RPMI8226 (cell line): ENCODE data around the gene FAM227B.
"Not testable (repeated sequence)": the region's sequence is repeated elsewhere in the genome, so short reads cannot be mapped to it uniquely, and the experiment has no call there.

Source experiments
- DNase-seq: peaks from one replicate; pipeline ENCODE4 v3.0.0-alpha.2; 2015

Gene FAM227B

GRCh38 chr15:49620658-49621368 lies at the start of gene FAM227B, which contains the start of gene DTWD1:
TSS of gene FAM227B (minus strand) at chr15:49620818. CDS start at chr15:49615171, 5,647 bp downstream.
TSS of gene DTWD1 (plus strand) at chr15:49621048. CDS start at chr15:49625168, 4,120 bp downstream.
- DNase-seq: peak; percentile 100

DNA sequence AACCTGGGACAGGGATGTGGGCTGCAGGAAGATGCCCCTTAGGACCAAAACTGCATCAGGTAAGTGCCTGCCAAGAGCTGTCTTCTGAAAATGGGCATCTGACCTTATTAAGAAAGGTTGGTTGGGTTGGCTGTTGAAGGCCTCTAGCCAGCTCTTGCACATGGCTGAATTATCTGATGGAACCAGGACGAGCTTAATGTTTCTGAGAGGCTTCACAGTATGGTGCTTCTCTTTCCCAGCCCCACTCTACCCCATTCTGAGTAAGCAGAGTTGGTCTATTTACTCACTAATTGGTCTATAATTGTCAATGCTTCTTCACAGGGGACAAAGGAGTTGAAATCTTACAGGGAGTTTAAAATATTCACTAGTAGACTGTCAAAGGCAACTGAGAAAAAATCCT lies 48.7 kb upstream of the FAM227B start:
- no peak for DNase-seq

GRCh38 chr15:49666486-49666885 lies 45.9 kb upstream of the FAM227B start:
- DNase-seq: not testable (repeated sequence)

- DNase-seq: no peak
Observed at GRCh38 chr15:49664716-49665115, 44.1 kb upstream of the FAM227B start.

- DNase-seq: no peak
Observed at GRCh38 chr15:49656734-49657133, 36.1 kb upstream of the FAM227B start.

DNA sequence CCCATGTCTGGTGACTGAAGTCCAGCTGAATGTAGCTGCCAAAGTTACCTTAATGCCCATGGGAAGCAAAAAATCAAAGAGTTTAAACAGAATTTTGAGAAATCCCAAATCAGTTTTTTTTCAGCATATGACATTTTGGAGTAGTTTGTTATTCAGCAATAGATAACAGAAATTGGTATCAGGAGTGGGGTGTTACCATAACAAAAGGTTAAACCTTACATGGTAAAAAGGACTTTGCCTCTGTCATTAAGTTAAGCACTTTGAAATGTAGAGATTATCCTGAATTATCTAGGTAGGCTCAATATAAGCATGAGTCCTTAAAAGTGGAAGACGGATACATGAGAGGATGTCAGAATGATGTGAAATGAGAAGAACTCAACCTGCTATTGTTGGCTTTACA lies 32.3 kb upstream of the FAM227B start:
- DNase-seq: no peak

- DNase-seq: no peak
Observed at GRCh38 chr15:49650676-49651075, 30.1 kb upstream of the FAM227B start.

GRCh38 chr15:49649987-49650386 lies 29.4 kb upstream of the FAM227B start:
- DNase-seq: no peak

DNA sequence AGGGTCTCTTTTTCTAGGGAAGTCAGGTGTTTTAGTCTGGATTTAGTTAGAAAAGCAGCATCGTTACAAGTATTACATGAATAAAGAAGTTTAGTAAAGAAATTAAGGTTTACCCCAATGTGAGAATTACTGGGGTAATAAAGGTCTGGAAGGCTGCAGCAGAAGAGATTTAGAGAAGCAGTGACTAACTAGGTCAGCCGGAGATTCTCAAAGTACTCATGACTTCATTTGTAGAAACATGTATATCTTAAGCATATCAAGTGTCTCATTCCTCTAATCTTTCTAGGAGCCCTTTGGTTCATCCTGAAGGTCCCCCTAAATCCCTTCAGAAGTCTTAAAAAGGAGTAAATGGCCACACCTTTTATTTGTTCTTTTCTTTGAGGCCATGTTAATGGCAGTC lies 26.3 kb upstream of the FAM227B start:
- DNase-seq: no peak

- peak; percentile 23 for DNase-seq
Observed at GRCh38 chr15:49645941-49646340, 25.3 kb upstream of the FAM227B start.

GRCh38 chr15:49645277-49645676 lies 24.7 kb upstream of the FAM227B start:
- no peak for DNase-seq

DNA sequence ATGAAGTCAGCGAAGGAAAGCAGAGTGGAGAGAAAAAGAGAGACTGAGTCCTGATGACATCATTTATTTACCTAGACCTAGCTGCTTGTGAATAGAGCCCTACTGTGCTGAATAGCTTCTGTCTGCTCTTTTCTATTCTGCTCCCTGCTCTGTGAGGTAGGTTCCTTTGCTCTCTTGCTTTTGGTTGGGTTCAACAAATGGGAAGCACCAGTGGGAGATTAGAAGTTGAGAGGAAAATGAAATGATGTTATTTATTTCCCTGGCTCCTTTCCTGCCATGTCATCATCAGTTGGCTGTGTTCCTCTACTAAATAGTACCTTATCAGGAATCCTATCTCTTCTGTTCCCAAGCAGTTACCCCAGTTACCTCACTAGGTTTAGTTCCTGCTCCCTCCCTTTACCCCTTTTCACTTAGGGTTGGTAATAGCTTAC lies 23.8 kb upstream of the FAM227B start:
- no peak for DNase-seq

DNA sequence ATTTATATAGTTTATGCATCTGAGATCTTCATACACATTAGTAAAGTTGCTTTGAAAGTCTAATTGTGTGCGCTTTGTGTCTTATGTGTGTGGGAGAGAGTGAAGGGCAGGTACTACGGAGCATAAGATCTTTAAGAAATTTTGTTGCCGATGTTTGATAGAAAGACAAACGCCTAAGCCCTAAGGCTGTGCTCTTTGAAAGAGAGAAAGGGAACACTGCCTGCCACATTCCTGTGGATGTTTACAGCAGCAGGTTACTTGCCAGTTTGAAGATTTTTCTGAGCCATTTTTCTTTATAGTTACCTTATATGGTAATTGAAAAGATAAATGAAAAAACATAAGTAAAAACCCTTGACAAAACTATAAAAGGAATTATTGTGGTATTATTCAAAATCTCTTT lies 17.2 kb upstream of the FAM227B start:
- DNase-seq: no peak

GRCh38 chr15:49628379-49628778 lies 7.8 kb upstream of the FAM227B start:
- no peak for DNase-seq

GRCh38 chr15:49627407-49627877 lies 6.8 kb upstream of the FAM227B start:
- DNase-seq: no peak

DNA sequence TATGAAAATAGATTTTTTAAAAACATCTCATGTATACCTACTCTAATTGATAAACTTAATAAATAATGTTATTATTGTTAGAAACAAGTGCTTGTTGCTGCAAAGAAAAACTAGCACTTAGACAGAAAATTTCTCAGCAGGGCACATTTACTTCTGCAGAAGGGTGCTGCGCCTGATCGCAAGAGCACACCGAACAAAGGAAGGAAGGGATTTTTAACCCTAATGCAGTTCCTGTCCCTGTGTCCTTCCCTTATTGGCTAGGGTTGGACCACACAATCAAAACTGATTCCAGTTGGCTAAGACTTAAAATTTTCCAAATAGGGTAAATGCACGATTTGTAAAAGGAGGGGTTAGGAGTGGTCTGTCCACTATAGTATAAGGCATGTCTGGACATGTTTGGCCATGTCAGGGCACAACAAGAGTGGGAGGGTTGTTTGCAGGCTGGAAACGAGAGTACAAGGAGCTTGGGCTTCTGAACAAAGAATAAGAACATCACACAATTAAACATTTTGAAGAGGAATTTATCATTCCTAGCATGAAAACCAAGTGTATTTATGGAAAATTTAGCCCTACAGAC lies 4.9 kb upstream of the FAM227B start:
- no peak for DNase-seq

DNA sequence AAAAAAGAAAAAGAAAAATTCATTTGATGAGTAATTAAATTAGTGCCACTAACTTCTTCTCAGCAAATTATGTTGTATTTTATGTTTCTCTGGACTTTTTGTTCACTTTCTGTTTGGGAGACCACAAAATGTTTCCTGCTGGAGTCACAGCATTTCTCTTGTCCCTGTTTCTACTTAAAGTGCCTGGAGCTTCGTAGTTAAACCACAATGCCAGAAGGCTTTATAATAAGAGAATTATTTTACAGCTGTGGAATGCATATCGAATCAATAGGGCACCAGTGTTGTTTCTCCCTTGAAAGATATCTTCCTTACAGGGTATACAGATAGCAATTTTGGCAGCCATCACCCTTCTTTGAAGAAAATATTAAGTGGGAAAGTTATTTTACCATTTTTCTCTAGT lies 3.4 kb upstream of the FAM227B start:
- DNase-seq: no peak

DNA sequence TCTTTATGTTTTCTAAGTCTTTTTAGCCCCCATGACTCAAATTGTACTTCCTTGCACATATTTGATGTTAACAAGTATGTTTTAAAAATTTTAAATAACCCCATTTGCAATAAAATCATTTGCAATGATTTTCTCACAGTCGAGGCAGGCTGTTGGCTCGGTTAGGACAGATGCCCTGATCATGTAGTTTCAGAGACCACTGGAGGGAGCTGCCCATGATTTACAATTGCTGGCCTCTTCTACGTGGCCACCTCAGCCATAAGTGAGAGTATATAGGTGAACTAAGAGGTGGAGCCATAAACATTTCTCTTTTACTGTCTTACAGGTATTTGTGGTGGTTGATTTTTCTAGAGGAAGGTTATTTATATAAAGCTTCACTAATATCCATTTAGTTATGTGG lies 1.9 kb upstream of the FAM227B start:
- peak; percentile 24 for DNase-seq

DNA sequence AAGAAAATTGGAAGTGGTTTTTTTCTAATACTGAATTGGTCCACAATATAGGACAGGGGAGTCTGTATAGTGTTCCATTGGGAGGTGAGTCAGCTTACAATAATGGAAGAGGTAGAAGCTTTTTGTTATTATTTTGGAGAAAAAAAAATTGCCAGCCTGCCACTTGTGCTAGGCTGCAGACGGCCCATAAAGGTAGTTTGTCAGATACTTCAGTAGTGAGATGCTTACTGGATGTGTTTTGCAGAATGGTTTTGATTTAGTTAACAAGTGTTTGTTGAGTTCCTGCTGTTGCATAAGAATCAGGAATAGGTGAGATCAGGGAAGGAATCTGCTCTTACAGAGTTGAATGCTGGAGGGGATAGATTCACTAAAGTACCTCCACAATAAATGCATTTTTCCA lies 1.3 kb upstream of the FAM227B start:
- peak; percentile 12 for DNase-seq

- peak; percentile 60 for DNase-seq
Observed at GRCh38 chr15:49621401-49621811, 788 bp upstream of the FAM227B start.

DNA sequence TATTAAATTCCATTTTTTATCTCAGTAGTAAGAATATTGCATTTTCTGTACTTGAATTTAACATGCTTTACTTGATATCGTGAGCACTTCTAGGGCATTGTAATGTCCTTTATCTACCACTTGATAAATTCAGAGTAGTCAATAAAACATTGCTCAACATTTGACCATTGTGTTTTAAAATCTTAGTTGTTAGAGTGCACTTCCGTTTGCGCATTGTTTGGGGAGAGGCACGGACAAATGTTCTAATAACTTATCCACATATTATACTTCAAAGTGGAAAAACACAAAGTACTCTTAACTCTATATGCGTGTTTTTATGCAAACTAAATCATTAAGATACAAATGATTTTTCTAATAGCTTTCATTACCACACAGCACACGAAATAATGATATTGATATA lies 419 bp downstream of the FAM227B start:
- DNase-seq: peak; percentile 20

GRCh38 chr15:49619226-49619625 lies 1.4 kb downstream of the FAM227B start:
- DNase-seq: no peak

GRCh38 chr15:49612240-49612639 lies 8.4 kb downstream of the FAM227B start:
- DNase-seq: not testable (repeated sequence)

DNA sequence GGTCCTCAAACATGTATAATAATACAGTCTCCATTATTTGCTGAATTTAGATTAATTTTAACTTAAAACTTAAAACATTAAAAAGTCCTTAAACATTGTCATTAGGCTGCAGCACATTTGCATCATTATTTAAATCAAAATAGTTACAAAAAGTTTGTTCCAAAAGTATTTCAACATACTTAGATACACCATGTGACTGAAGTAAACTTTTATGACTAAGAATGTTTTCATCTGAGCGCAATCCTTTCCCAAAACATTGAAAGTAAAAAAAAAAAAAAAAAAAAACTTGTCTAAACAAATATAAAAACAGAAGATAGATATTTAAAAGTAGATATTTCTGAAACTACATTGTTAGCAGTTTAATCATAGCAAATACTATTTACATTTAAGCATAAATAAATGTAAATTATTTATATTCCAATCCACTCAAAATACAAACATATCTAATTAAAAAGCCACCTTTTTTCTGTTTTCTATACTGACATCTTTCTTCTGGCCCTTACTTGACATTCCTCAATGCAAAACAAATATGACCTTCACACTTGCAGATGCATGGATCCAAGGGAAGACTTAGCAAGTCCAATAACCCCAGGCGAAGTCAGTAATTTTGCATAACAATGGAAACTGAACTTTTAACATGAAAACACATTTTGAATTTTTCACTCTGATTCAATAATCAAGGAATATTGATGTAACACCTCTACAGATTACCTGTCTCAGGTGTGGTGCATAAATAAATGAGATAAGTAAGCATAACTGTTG lies 10.3 kb downstream of the FAM227B start:
- no peak for DNase-seq
